A673 (cell line): ENCODE data around the gene TMEM232.
"Not testable (repeated sequence)": the region's sequence is repeated elsewhere in the genome, so short reads cannot be mapped to it uniquely, and the experiment has no call there.

Experiments used
- EZH2 ChIP-seq: fragments of 200-600 bp; sonication (generic); IDR thresholded peaks from 2 replicates; pipeline ENCODE4 v1.6.1; 2017; ENCODE audit warnings: borderline replicate concordance, low read depth, mild to moderate bottlenecking, mixed read lengths, antibody characterized with exemption, low read length; ENCODE audit not compliant: poor library complexity, severe bottlenecking
- TF ChIP-seq, protein P1 (sequence below): fragments of 300-800, 200-600 bp; sonication (generic); conservative IDR thresholded peaks from 2 replicates; pipeline ENCODE4 v1.5.1; 2017; ENCODE audit warnings: low read depth, mild to moderate bottlenecking, antibody characterized with exemption, low read length, moderate library complexity, mixed read lengths

- not testable (repeated sequence) for TF ChIP-seq EZH2
- TF ChIP-seq, protein P1, sequence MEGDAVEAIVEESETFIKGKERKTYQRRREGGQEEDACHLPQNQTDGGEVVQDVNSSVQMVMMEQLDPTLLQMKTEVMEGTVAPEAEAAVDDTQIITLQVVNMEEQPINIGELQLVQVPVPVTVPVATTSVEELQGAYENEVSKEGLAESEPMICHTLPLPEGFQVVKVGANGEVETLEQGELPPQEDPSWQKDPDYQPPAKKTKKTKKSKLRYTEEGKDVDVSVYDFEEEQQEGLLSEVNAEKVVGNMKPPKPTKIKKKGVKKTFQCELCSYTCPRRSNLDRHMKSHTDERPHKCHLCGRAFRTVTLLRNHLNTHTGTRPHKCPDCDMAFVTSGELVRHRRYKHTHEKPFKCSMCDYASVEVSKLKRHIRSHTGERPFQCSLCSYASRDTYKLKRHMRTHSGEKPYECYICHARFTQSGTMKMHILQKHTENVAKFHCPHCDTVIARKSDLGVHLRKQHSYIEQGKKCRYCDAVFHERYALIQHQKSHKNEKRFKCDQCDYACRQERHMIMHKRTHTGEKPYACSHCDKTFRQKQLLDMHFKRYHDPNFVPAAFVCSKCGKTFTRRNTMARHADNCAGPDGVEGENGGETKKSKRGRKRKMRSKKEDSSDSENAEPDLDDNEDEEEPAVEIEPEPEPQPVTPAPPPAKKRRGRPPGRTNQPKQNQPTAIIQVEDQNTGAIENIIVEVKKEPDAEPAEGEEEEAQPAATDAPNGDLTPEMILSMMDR, result not testable (repeated sequence)
These were observed 49.9 kb downstream of the TMEM232 start for GRCh38 chr5:110676554-110676953.
